NCI-H1105 treated with DMSO at 0.1 percent for 48 hours (cell line): ENCODE measurements around the gene SDHD.
A peak's percentile ranks its signal among the peaks of the same experiment; 100 is the strongest.

Experiments
- DNase-seq: peaks from one replicate; lab custom pipeline; 2025; lab: John Stamatoyannopoulos, UW

The SDHD gene

GRCh38 chr11:112103446-112103845, 16.8 kb downstream of the SDHD start:
- no peak for DNase-seq

- no peak for DNase-seq
These were observed 19.4 kb downstream of the SDHD start for GRCh38 chr11:112106070-112106469.

GRCh38 chr11:112113539-112114457, 27.1 kb downstream of the SDHD start:
- DNase-seq = peak; percentile 77

- DNase-seq = no peak
These were observed 27.8 kb downstream of the SDHD start for GRCh38 chr11:112114460-112114859.

- no peak for DNase-seq
These were observed 28.7 kb downstream of the SDHD start for GRCh38 chr11:112115386-112115785.

GRCh38 chr11:112118176-112118575, 31.5 kb downstream of the SDHD start:
- no peak for DNase-seq

- DNase-seq = no peak
These were observed 35.4 kb downstream of the SDHD start for GRCh38 chr11:112121981-112122615.

GRCh38 chr11:112123129-112123528, 36.5 kb downstream of the SDHD start:
- no peak for DNase-seq

GRCh38 chr11:112127056-112127455, 40.4 kb downstream of the SDHD start:
- no peak for DNase-seq

GRCh38 chr11:112128483-112129121, 41.9 kb downstream of the SDHD start:
- DNase-seq = peak; percentile 80

GRCh38 chr11:112129656-112130055, 43.0 kb downstream of the SDHD start:
- no peak for DNase-seq

GRCh38 chr11:112132737-112133136, 46.1 kb downstream of the SDHD start:
- DNase-seq = no peak

- no peak for DNase-seq
These were observed 47.8 kb downstream of the SDHD start for GRCh38 chr11:112134473-112134872.

- no peak for DNase-seq
These were observed 56.9 kb downstream of the SDHD start for GRCh38 chr11:112143597-112143996.
